ENCODE measurements around the gene ENHO. TPM values are rescaled to one million over a fixed set of nuclear protein-coding genes. Genes with fewer than 3 reads are reported as not detected.

Gene ENHO
- total and polyA plus RNA-seq, 2 experiments from 2014 or later: not detected

DNA sequence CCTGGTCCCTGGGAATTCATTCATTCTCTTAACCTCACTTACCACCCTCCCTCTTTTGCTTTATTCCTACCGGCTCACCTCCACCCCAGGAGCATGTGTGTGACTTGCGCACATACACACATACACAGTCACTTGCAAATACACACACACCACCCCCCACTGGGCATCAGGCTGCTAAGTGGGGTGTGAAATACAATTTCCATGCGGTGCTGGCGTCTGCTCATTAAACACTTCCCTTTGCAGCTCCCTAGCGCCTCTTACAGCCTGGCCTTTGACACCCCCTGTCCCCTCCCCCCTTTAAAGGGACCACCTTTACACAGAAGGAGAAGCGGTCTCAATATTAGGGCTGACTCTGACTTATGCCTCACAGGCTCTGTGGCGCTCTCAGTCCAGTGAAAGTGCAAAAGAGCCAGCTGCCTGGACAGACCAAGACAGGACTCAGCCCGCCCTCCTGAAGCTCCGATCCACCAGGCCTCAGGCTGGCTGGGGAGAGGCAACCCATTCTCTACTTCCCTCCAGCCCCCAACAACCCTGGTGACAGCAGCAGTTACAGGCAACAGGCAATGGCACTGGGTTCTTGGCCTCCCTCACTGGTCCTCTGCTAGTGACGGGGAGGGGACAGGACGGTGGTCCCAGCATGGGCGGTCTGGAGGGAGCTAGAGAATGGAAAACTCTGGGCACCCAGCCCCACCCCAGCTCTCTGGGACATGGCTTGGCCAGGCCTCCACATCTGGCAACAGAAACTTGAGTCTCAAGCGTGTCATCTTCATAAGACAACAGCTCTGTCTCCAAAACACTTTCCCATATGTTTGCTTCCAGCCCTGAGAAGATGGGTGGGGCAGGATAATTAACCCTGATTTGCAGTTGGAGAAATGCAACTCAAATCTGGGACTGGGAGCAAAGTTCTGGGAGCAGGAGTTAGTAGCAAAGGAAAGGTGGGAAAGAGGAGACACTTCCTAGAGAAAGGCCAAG lies 12.0 kb downstream of the ENHO start:
- Histone ChIP-seq H4K20me1 (ENCODE audit: insufficient read depth) (no peaks in the 10 kb centered on the region), H3K4me3 (no peak overlapping the region), H3K36me3 (ENCODE audit: low read depth) (no peaks in the 10 kb centered on the region), H3K9me2 (ENCODE audit: insufficient read depth) (no peaks in the 10 kb centered on the region), H3K9me3 (ENCODE audit: low read depth) (no peaks in the 10 kb centered on the region), H3F3A (ENCODE audit: insufficient read depth) (no peaks in the 10 kb centered on the region), H3K27me3 (replicated peaks; ENCODE audit: insufficient read depth) (peaks cover 33% of the 10 kb centered on the region), H3K4me1 (ENCODE audit: insufficient read depth) (no peaks in the 10 kb centered on the region), H3K4me2 (ENCODE audit: unreplicated experiment) (no peak overlapping the region), H2AFZ (no peak overlapping the region), H3K79me2 (ENCODE audit: insufficient read depth) (no peaks in the 10 kb centered on the region), H3K27ac (no peak overlapping the region), H3K9ac (no peak overlapping the region)
- TF ChIP-seq EZH2 (IDR thresholded peaks at IDR 0.05; ENCODE audit: insufficient read depth, poor library complexity, severe bottlenecking) (no peak), EZH2phosphoT487 (IDR thresholded peaks at IDR 0.05; ENCODE audit: insufficient read depth, low read depth) (no peak)
- in situ Hi-C loops (cut with MboI): loop anchor here (25.0 kb wide), 1 partner anchor 102 kb away; the partner anchor contains the start of genes DCTN3 and RPP25L
- no peak for DNase-seq
- 14 to 17% methylated on average over 13 of the region's 13 CpGs for WGBS, 2 experiments (ENCODE audit: low coverage in 1 of 2, low lambda C conversion rate in 2 of 2, missing lambda C conversion rate in 2 of 2)

DNA sequence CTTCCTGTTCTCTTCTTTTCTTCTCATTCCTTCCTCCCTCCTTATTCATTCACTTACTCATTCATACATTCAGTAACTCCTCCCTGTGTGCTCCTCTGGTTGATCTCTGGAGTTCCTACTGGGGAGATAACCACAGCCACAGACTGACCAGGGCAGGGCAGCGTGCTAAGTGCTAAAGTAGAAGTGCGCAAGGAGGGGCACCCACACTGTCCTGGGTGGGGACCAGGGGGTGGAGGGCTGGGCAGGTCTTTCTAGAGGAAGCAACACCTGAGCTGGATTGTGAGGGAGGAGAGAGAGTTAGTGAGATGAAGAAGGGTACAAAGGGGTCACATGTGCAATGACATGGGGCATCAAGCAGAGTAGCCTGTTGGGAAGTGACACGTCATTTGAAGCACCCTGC lies 13.8 kb downstream of the ENHO start:
- Histone ChIP-seq H3K4me1 (ENCODE audit: insufficient read depth) (no peaks in the 10 kb centered on the region), H2AFZ (no peak overlapping the region), H3K79me2 (ENCODE audit: insufficient read depth) (no peaks in the 10 kb centered on the region), H3K27me3 (replicated peaks; ENCODE audit: insufficient read depth) (peaks cover 33% of the 10 kb centered on the region), H3K27ac (no peak overlapping the region), H3K4me3 (no peak overlapping the region), H3K9ac (no peak overlapping the region), H3F3A (ENCODE audit: insufficient read depth) (no peaks in the 10 kb centered on the region), H4K20me1 (ENCODE audit: insufficient read depth) (no peaks in the 10 kb centered on the region), H3K36me3 (ENCODE audit: low read depth) (no peaks in the 10 kb centered on the region), H3K9me3 (ENCODE audit: low read depth) (no peaks in the 10 kb centered on the region), H3K4me2 (ENCODE audit: unreplicated experiment) (no peak overlapping the region), H3K9me2 (ENCODE audit: insufficient read depth) (no peaks in the 10 kb centered on the region)
- WGBS, 2 experiments (ENCODE audit: low coverage in 1 of 2, low lambda C conversion rate in 2 of 2, missing lambda C conversion rate in 2 of 2): 63 to 65% methylated on average over 3 of the region's 3 CpGs
- TF ChIP-seq EZH2phosphoT487 (IDR thresholded peaks at IDR 0.05; ENCODE audit: insufficient read depth, low read depth): no peak
- no peak for TF ChIP-seq EZH2 (IDR thresholded peaks at IDR 0.05; ENCODE audit: insufficient read depth, poor library complexity, severe bottlenecking)
- no peak for DNase-seq
- in situ Hi-C loops (cut with MboI): loop anchor here (25.0 kb wide), 1 partner anchor 103 kb away; the partner anchor contains the start of genes DCTN3 and RPP25L

GRCh38 chr9:34508463-34508862 lies 14.3 kb downstream of the ENHO start:
- H3K79me2 ChIP-seq (ENCODE audit: insufficient read depth): no peaks in the 10 kb centered on the region
- no peaks in the 10 kb centered on the region for H3K9me3 ChIP-seq (ENCODE audit: low read depth)
- DNase-seq: no peak
- TF ChIP-seq EZH2phosphoT487 (IDR thresholded peaks at IDR 0.05; ENCODE audit: insufficient read depth, low read depth) (no peak), EZH2 (IDR thresholded peaks at IDR 0.05; ENCODE audit: insufficient read depth, poor library complexity, severe bottlenecking) (no peak)
- no peak overlapping the region for H3K4me3 ChIP-seq
- no peaks in the 10 kb centered on the region for H3K4me1 ChIP-seq (ENCODE audit: insufficient read depth)
- H3K27ac ChIP-seq: no peak overlapping the region
- H2AFZ ChIP-seq: no peak overlapping the region
- no peaks in the 10 kb centered on the region for H3F3A ChIP-seq (ENCODE audit: insufficient read depth)
- H3K9me2 ChIP-seq (ENCODE audit: insufficient read depth): no peaks in the 10 kb centered on the region
- H3K4me2 ChIP-seq (ENCODE audit: unreplicated experiment): no peak overlapping the region
- no peaks in the 10 kb centered on the region for H3K36me3 ChIP-seq (ENCODE audit: low read depth)
- no peaks in the 10 kb centered on the region for H4K20me1 ChIP-seq (ENCODE audit: insufficient read depth)
- in situ Hi-C loops (cut with MboI): loop anchor here (25.0 kb wide), 1 partner anchor 104 kb away; the partner anchor contains the start of genes DCTN3 and RPP25L
- peaks cover 33% of the 10 kb centered on the region for H3K27me3 ChIP-seq (replicated peaks; ENCODE audit: insufficient read depth)
- H3K9ac ChIP-seq: no peak overlapping the region
- whole genome bisulfite sequencing, 2 experiments (ENCODE audit: low coverage in 1 of 2, low lambda C conversion rate in 2 of 2, missing lambda C conversion rate in 2 of 2): 30 to 39% methylated on average over 3 of the region's 3 CpGs

DNA sequence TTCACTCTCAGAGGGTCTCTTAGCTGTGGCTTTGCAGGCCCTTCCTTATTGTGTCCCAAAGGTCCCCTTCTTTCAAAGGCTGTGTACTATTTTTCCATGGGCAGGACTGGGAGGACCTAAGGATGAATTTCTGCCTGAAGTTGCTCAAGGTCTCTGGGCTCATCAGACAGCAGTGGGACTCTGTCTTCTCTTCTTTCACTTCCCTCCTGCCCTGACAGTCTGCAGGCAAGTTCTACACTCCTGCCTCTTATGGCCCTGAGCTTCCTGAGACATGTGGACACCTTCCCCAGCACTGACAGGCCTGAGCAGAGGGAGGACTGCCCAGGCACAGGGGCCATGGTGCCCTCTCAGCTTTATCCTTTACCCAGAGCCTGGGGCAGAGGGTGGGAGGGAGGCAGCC lies 14.8 kb downstream of the ENHO start:
- no peak overlapping the region for H3K9ac ChIP-seq
- TF ChIP-seq EZH2 (IDR thresholded peaks at IDR 0.05; ENCODE audit: insufficient read depth, poor library complexity, severe bottlenecking) (no peak), EZH2phosphoT487 (IDR thresholded peaks at IDR 0.05; ENCODE audit: insufficient read depth, low read depth) (no peak)
- no peaks in the 10 kb centered on the region for H3K9me2 ChIP-seq (ENCODE audit: insufficient read depth)
- H3K4me1 ChIP-seq (ENCODE audit: insufficient read depth): 0 out of 2 replicates have a peak, but pooled peaks cover under 1% of the 10 kb centered on the region
- no peak overlapping the region for H3K4me3 ChIP-seq
- in situ Hi-C loops (cut with MboI): loop anchor here (25.0 kb wide), 1 partner anchor 104 kb away; the partner anchor contains the start of genes DCTN3 and RPP25L
- H2AFZ ChIP-seq: no peak overlapping the region
- no peaks in the 10 kb centered on the region for H3K79me2 ChIP-seq (ENCODE audit: insufficient read depth)
- peaks cover 33% of the 10 kb centered on the region for H3K27me3 ChIP-seq (replicated peaks; ENCODE audit: insufficient read depth)
- no peaks in the 10 kb centered on the region for H3K9me3 ChIP-seq (ENCODE audit: low read depth)
- H3F3A ChIP-seq (ENCODE audit: insufficient read depth): no peaks in the 10 kb centered on the region
- no peak for DNase-seq
- H4K20me1 ChIP-seq (ENCODE audit: insufficient read depth): no peaks in the 10 kb centered on the region
- H3K27ac ChIP-seq: no peak overlapping the region
- H3K36me3 ChIP-seq (ENCODE audit: low read depth): no peaks in the 10 kb centered on the region
- H3K4me2 ChIP-seq (ENCODE audit: unreplicated experiment): no peak overlapping the region

All from GM23248 (cell line).